Measurements from ENCODE around the gene PPIG. TPM values are rescaled to one million over a fixed set of nuclear protein-coding genes. Genes with fewer than 3 reads are reported as not detected.

The PPIG gene
- total RNA-seq, 2 experiments from 2014 or later, result 67.3 to 72.6 TPM

DNA sequence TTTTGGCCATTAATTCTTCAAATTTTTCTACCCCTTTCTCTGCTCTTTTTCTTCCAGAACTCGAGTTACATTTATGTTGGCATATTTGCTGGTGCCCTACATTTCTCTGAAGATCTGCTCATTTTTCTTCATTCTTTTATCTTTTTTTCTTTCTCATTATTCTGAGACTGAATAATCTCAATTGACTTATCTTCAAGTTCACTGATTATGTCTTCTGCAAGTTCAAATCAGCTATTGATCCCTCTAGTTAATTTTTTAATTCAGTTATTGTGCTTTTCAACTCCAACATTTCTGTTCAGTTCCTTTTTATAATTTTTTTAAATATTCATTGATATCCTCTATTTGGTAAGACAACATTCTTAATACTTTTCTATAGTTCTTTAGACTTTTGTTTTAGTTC lies 106.8 kb downstream of the PPIG start:
- H3K36me3 Mint-ChIP-seq, result peaks cover 13% of the 10 kb centered on the region
- peaks cover 3% of the 10 kb centered on the region for H3K27me3 Mint-ChIP-seq
- peaks cover 10% of the 10 kb centered on the region for H3K9me3 Mint-ChIP-seq
- no peak overlapping the region for H3K27ac Mint-ChIP-seq
- peaks cover 7% of the 10 kb centered on the region for H3K4me1 Mint-ChIP-seq
- H3K4me3 Mint-ChIP-seq, result no peak overlapping the region
- no peak for DNase-seq

Other genes with a start within 250 kb of the PPIG start
- 1 to 10 TPM; 1.4 to 1.6 TPM for gene LRP2, start 221.8 kb upstream of the PPIG start, total RNA-seq
- gene BBS5, start 104.9 kb upstream of the PPIG start, total RNA-seq, result 1 to 10 TPM; 3.5 to 5.0 TPM
- gene KLHL41, start 74.6 kb upstream of the PPIG start, total RNA-seq, result under 1 TPM; 0.14 to 0.20 TPM
- gene FASTKD1, start 10.5 kb upstream of the PPIG start, total RNA-seq, result 10 to 100 TPM; 57.5 to 58.2 TPM
- gene CFAP210, start 110.1 kb downstream of the PPIG start, total RNA-seq, result not detected
- gene PHOSPHO2, start 110.1 kb downstream of the PPIG start, total RNA-seq, result 1 to 10 TPM; 3.4 to 4.1 TPM
- 10 to 100 TPM; 15.9 to 16.3 TPM for gene KLHL23, start 149.5 kb downstream of the PPIG start, total RNA-seq
- gene SSB, start 214.5 kb downstream of the PPIG start, total RNA-seq, result 100 to 1,000 TPM; 122 to 124 TPM
- gene METTL5, start 240.6 kb downstream of the PPIG start, total RNA-seq, result 100 to 1,000 TPM; 115 TPM
- 10 to 100 TPM; 15.1 to 17.7 TPM for gene UBR3, start 243.1 kb downstream of the PPIG start, total RNA-seq